CD4-positive, alpha-beta T cell treated with Interleukin-17A for 4 hours (primary cell): ENCODE data around the gene ABCC6.
"Not testable (repeated sequence)": the region's sequence is repeated elsewhere in the genome, so short reads cannot be mapped to it uniquely, and the experiment has no call there.

Experiments
- DNase-seq: peaks from one replicate; pipeline ENCODE4 v3.0.0-alpha.2; 2020; ENCODE audit warnings: mixed read lengths

Gene ABCC6

GRCh38 chr16:16221382-16221781 is 1.9 kb downstream of the ABCC6 start:
- DNase-seq: not testable (repeated sequence)

GRCh38 chr16:16220449-16220848 is 2.8 kb downstream of the ABCC6 start:
- DNase-seq: not testable (repeated sequence)

GRCh38 chr16:16218787-16219186 is 4.5 kb downstream of the ABCC6 start:
- not testable (repeated sequence) for DNase-seq

GRCh38 chr16:16218349-16218748 is 4.9 kb downstream of the ABCC6 start:
- not testable (repeated sequence) for DNase-seq

GRCh38 chr16:16213863-16214293 is 9.4 kb downstream of the ABCC6 start:
- not testable (repeated sequence) for DNase-seq

GRCh38 chr16:16211404-16211803 is 11.9 kb downstream of the ABCC6 start:
- DNase-seq: not testable (repeated sequence)

GRCh38 chr16:16208461-16208860 is 14.8 kb downstream of the ABCC6 start:
- not testable (repeated sequence) for DNase-seq

- DNase-seq: not testable (repeated sequence)
These were observed 15.4 kb downstream of the ABCC6 start for GRCh38 chr16:16207787-16208334.

GRCh38 chr16:16207097-16207786 is 16.1 kb downstream of the ABCC6 start:
- DNase-seq: not testable (repeated sequence)

GRCh38 chr16:16205864-16206263 is 17.4 kb downstream of the ABCC6 start:
- not testable (repeated sequence) for DNase-seq

- DNase-seq: not testable (repeated sequence)
These were observed 18.7 kb downstream of the ABCC6 start for GRCh38 chr16:16204552-16204951.

- not testable (repeated sequence) for DNase-seq
These were observed 19.8 kb downstream of the ABCC6 start for GRCh38 chr16:16203494-16203893.

GRCh38 chr16:16202400-16203143 is 20.7 kb downstream of the ABCC6 start:
- peak; percentile 29 for DNase-seq

GRCh38 chr16:16201880-16202279 is 21.4 kb downstream of the ABCC6 start:
- DNase-seq: not testable (repeated sequence)

GRCh38 chr16:16200391-16200790 is 22.9 kb downstream of the ABCC6 start:
- DNase-seq: not testable (repeated sequence)

GRCh38 chr16:16199428-16199827 is 23.9 kb downstream of the ABCC6 start:
- not testable (repeated sequence) for DNase-seq

- DNase-seq: no peak
These were observed 25.3 kb downstream of the ABCC6 start for GRCh38 chr16:16197966-16198365.

- DNase-seq: no peak
These were observed 26.0 kb downstream of the ABCC6 start for GRCh38 chr16:16197331-16197730.

GRCh38 chr16:16196099-16196498 is 27.2 kb downstream of the ABCC6 start:
- no peak for DNase-seq

- DNase-seq: no peak
These were observed 31.7 kb downstream of the ABCC6 start for GRCh38 chr16:16191493-16192167.

GRCh38 chr16:16190966-16191365 is 32.3 kb downstream of the ABCC6 start:
- DNase-seq: not testable (repeated sequence)

- DNase-seq: no peak
These were observed 32.7 kb downstream of the ABCC6 start for GRCh38 chr16:16190546-16190945.

- DNase-seq: no peak
These were observed 33.5 kb downstream of the ABCC6 start for GRCh38 chr16:16189842-16190241.
